Testis (tissue), 3 donors: ENCODE results near the gene IGF2R. TPM values are rescaled to one million over a fixed set of nuclear protein-coding genes. Genes with fewer than 3 reads are reported as not detected.

ENCODE experiments used
- DNase-seq: peaks from one replicate; pipeline ENCODE4 v3.0.0-alpha.2; 2019
- H3K27ac ChIP-seq, 2 donors: fragments of 200-600 bp; sonication (generic); one replicate each; pipeline ENCODE4 v1.5.1; 2019
- H3K27me3 ChIP-seq: fragments of 200-600 bp; sonication (generic); one replicate; pipeline ENCODE4 v1.5.1; 2019
- H3K36me3 ChIP-seq: fragments of 200-600 bp; sonication (generic); one replicate; pipeline ENCODE4 v1.5.1; 2017; ENCODE audit warnings: low read depth; ENCODE audit errors: missing control alignments
- H3K4me1 ChIP-seq: fragments of 200-600 bp; sonication (generic); one replicate; pipeline ENCODE4 v1.5.1; 2019
- H3K4me3 ChIP-seq, 2 donors: fragments of 200-600 bp; sonication (generic); one replicate each; pipeline ENCODE4 v1.5.1; 2017 to 2019
- H3K9me3 ChIP-seq: fragments of 200-600 bp; sonication (generic); one replicate; pipeline ENCODE4 v1.5.1; 2017
- POLR2A ChIP-seq: fragments of 450-650 bp; IDR thresholded peaks from one replicate; pipeline ENCODE4 v1.6.1; 2017; ENCODE audit warnings: antibody characterized with exemption, mild to moderate bottlenecking, moderate library complexity
- WGBS, 2 donors: methylation state at CpG; one replicate each; pipeline ENCODE4 v1.1.5; 2018; 5-methylcytosine and 5-hydroxymethylcytosine counted together
- intact Hi-C: fragments of 100-400 bp; cut with DNase I; formaldehyde crosslinking; loops from one replicate; pipeline ENCODE4 v1.15.1; 2023; ENCODE audit warnings: low total_unique reads
- polyA plus RNA-seq: library from polyadenylated mRNA; stranded (reverse); fragments of 350-450 nt; fragmentation: Illumina TruSeq; extraction: RNeasy Lipid Tissue Mini Kit (QIAGEN cat#74804); gene quantifications from one replicate; pipeline ENCODE4 v1.2.3, GENCODE V29; 2014; ENCODE audit warnings: low read depth, low replicate concordance; ENCODE audit not compliant: insufficient read depth
- total RNA-seq, 2 donors: library from RNA; depleted of rRNA; stranded (reverse); fragments of >200 nt; gene quantifications; one replicate each; pipeline ENCODE4 v1.2.3, GENCODE V29; 2016
- TF ChIP-seq, protein P1 (sequence below), 3 experiments: fragments of 450-650 bp in 2 of 3; fragments of 200-600 bp in 1 of 3; sonication (generic) in 1 of 3; IDR thresholded peaks; one replicate each; pipeline ENCODE4 v1.5.1; 2016 to 2019; ENCODE audit warnings: antibody characterized with exemption in 3 of 3, mild to moderate bottlenecking in 2 of 3, moderate library complexity in 1 of 3

Gene IGF2R
- total and polyA plus RNA-seq, 3 donors from 2014 or later = 47.3 to 109 (median 84.6) TPM

DNA sequence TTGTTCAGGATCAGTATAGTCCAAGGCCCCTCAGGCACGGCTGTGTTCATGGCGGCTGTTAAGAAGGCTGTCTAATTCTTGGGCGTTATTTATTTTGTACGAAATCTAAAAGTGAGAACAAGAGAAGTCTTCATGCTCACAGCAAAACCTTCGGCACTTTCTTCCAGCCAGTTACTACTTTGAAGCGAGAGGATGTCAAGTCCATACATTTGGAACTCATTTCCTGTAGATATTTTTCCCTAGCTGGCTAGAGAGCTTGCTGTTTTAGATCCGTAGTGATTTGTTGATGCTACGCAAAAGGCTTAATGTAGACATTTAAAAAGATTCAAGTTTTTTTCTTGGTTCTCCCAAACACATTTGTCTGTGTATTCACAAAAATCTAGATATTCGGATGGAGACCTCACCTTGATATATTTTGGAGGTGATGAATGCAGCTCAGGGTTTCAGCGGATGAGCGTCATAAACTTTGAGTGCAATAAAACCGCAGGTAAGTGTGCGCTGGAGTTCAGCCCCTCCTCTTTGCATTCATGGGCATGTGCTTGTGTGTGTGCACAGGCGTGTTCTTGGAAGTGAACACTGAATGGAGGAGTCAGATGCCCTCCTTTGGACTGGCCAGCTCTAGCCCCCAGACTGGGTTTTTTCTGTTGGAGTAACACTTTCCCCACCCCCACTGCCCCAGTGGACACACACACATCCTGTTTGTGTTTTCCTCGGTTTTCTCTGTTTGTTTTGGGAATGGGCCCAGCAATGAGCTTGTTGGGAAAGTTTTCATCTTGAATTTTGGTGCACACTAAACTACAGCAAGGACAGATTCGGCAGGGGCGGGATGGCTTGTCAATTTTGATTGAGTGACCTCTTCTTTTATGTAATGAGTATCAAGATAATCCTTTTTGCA, 65.4 kb downstream of the IGF2R start:
- no peak for TF ChIP-seq POLR2A
- TF ChIP-seq, protein P1, sequence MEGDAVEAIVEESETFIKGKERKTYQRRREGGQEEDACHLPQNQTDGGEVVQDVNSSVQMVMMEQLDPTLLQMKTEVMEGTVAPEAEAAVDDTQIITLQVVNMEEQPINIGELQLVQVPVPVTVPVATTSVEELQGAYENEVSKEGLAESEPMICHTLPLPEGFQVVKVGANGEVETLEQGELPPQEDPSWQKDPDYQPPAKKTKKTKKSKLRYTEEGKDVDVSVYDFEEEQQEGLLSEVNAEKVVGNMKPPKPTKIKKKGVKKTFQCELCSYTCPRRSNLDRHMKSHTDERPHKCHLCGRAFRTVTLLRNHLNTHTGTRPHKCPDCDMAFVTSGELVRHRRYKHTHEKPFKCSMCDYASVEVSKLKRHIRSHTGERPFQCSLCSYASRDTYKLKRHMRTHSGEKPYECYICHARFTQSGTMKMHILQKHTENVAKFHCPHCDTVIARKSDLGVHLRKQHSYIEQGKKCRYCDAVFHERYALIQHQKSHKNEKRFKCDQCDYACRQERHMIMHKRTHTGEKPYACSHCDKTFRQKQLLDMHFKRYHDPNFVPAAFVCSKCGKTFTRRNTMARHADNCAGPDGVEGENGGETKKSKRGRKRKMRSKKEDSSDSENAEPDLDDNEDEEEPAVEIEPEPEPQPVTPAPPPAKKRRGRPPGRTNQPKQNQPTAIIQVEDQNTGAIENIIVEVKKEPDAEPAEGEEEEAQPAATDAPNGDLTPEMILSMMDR (IDR thresholded peaks at IDR 0.05) = no peak
- Histone ChIP-seq H3K4me1 (peaks cover 12% of the 10 kb centered on the region), H3K27me3 (no peaks in the 10 kb centered on the region), H3K9me3 (no peaks in the 10 kb centered on the region), H3K4me3 (no peak overlapping the region), H3K27ac (no peak overlapping the region), H3K36me3 (no peaks in the 10 kb centered on the region)
- DNase-seq = no peak
- intact Hi-C loops = no loop called here
- 80 to 85% methylated on average over 17 of the region's 17 CpGs for WGBS, 2 donors

DNA sequence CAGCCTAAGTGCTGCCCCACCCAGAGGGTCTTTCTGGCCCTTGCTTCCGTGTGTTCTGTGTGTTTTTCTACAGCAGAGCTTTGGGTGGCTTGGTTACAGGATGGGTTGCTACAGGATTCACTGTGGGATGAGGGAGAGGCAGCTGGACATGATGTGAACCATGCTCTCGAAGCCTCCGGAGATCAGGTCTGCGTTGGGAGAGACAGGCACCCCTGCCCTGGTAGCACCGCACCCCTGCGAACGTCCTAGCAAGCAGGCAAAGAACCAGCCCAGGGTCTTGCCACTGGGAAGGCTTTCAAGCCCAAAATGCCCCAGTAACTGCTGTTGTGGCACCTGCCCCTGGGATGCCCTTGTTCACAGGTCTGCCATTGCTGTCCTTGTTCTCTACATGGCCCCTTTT, 66.4 kb downstream of the IGF2R start:
- no peak for DNase-seq
- TF ChIP-seq, protein P1 (IDR thresholded peaks at IDR 0.05) = no peak
- no peak for TF ChIP-seq POLR2A
- Histone ChIP-seq H3K4me1 (peaks cover 3% of the 10 kb centered on the region), H3K27ac (no peak overlapping the region), H3K27me3 (no peaks in the 10 kb centered on the region), H3K36me3 (no peaks in the 10 kb centered on the region), H3K9me3 (no peaks in the 10 kb centered on the region), H3K4me3 (no peak overlapping the region)
- intact Hi-C loops = no loop called here
- WGBS, 2 donors = 93 to 96% methylated on average over 5 to 7 of the region's 7 CpGs

GRCh38 chr6:160035693-160036330, 66.9 kb downstream of the IGF2R start:
- H3K9me3 ChIP-seq = no peaks in the 10 kb centered on the region
- WGBS, 2 donors = 90 to 96% methylated on average over 12 of the region's 12 CpGs
- no peak overlapping the region for H3K4me3 ChIP-seq
- DNase-seq = no peak
- intact Hi-C loops = no loop called here
- H3K27me3 ChIP-seq = no peaks in the 10 kb centered on the region
- H3K27ac ChIP-seq = no peak overlapping the region
- no peaks in the 10 kb centered on the region for H3K4me1 ChIP-seq
- H3K36me3 ChIP-seq = no peaks in the 10 kb centered on the region
- TF ChIP-seq POLR2A = no peak
- TF ChIP-seq, protein P1 (IDR thresholded peaks at IDR 0.05) = no peak

DNA sequence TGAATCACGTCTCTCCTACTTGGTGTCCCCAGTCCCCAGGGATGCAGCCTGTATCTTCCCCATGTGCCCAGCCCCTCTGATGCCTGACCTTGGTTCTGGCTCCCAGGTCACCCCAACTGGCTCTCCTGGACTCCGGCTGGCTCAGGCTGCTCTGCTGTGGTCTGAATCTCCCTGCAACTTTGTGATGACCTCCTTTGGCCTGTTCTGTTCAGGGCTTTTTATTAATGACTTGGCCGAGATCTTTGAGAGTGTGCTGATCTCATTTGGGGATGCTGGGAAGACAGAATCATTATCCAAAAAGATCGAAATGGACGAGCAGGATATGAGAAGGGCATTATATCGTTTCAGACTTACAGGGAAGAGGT, 67.4 kb downstream of the IGF2R start:
- DNase-seq = no peak
- no peaks in the 10 kb centered on the region for H3K4me1 ChIP-seq
- H3K27ac ChIP-seq = peak overlapping the region in 1 of 2 donors; percentile 29
- no peaks in the 10 kb centered on the region for H3K36me3 ChIP-seq
- TF ChIP-seq, protein P1 (IDR thresholded peaks at IDR 0.05) = no peak
- no peak for TF ChIP-seq POLR2A
- WGBS, 2 donors = 79 to 81% methylated on average over 6 of the region's 6 CpGs
- H3K27me3 ChIP-seq = no peaks in the 10 kb centered on the region
- no peak overlapping the region for H3K4me3 ChIP-seq
- H3K9me3 ChIP-seq = no peaks in the 10 kb centered on the region
- intact Hi-C loops = no loop called here
